GM18520 (cell line): Measurements from ENCODE around the gene AFAP1L2.

Experiments
- ATAC-seq: cut with Tn5 transposase; IDR thresholded peaks from one replicate; pipeline ENCODE4 v1.9.1; 2021; ENCODE audit not compliant: unreplicated experiment

AFAP1L2 gene

DNA sequence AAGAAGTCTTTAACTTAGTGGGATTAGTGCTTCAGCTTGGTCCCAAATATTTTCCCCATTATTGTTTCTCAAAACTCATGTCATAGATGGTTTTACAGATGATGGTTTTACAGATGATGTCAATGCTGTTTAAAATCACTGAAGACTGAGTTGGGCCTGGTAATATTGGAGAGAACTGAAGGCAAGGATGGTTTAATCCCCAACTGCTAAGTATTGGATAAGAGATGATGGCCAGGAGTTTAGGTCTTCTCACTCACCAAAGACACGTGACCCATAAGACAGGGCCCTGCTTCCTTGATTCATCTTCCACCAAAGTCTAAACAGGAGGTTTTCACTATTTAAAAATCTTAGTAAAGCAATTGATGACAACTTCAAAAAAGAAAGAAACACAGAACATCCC lies 108.9 kb downstream of the AFAP1L2 start:
- no peak for ATAC-seq

DNA sequence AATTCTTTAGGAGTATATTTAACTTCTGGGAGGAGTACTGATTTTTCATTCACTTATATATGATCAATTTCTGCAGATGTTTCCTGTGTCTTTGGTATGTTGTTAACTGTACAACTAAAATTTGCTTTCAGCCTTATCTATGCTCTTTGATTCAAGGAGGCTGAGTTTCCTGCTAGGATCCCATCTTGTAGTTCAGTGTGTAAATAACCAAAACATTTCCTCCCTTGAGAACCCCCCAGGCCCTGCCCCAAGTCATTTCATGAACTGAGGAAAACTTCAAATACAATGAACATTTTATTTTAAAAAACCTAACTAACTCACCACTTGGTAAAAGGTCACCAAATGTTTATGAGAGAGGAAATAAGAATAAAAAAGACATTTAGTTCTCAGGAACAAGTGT lies 109.8 kb downstream of the AFAP1L2 start:
- ATAC-seq, result no peak

DNA sequence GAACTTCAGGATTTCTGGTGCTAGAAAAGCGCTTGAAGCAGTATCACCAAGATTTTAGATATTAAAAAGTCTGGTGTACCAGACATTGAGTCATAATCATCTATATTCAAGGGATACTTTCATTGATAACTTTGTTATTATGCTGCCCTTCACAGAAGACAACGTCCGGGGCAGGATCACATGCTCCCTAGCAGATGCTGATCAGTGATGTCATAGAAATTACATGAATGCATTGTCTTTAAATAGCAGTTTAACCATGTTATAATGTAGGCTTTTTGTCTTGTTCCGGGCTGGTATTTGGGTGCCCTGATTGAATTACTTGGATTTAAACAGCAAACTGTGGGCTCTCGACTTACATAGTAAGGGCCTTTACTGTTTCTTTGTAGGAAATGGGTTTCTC lies 111.2 kb downstream of the AFAP1L2 start:
- ATAC-seq, result no peak

DNA sequence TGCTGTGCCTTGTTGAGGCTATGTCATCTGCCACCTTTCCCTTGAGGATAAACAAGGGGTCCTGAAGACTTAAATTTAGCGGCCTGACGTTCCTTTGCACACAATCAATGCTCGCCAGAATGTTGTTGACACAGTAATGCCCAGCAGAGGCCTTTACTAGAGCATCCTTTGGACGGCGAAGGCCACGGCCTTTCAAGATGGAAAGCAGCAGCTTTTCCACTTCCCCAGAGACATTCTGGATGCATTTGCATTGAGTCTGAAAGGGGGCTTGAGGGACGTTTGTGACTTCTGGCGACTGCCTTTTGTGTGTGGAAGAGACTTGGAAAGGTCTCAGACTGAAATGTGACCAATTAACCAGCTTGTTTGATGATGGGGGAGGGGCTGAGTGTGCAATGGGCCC lies 112.8 kb downstream of the AFAP1L2 start:
- ATAC-seq, result no peak

DNA sequence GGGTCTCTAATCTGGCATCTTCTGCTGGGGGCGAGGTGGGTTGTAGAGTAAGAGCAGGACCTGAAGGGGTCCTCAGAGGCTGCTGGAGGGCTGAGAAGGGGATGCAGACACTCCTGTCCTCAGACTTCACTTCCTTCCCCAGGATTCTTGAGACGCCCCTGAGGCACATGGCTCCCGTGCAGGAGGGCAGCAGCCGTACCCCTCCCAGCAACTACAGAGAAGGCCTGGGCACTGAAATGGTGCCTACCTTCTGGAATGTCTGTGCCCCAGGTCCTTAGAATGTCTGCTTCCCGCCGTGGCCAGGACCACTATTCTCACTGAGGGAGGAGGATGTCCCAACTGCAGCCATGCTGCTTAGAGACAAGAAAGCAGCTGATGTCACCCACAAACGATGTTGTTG lies 113.2 kb downstream of the AFAP1L2 start:
- ATAC-seq, result no peak

DNA sequence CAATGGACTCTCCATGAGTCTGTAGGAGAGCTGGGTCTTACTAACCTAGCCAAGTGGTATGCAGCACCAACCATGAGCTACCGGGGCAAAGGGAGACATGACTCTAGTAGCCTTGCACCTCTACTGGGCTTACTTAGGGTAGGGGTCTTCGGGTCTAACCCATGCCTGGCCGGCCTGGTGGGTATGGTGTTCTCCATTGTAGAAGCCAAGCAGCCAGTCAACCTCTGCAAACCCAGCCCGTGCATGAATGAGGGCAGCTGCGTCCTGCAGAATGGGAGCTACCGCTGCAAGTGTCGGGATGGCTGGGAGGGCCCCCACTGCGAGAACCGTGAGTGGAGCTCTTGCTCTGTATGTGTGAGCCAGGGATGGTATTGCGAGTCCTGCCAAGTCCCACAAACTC lies 114.3 kb downstream of the AFAP1L2 start:
- ATAC-seq, result no peak

DNA sequence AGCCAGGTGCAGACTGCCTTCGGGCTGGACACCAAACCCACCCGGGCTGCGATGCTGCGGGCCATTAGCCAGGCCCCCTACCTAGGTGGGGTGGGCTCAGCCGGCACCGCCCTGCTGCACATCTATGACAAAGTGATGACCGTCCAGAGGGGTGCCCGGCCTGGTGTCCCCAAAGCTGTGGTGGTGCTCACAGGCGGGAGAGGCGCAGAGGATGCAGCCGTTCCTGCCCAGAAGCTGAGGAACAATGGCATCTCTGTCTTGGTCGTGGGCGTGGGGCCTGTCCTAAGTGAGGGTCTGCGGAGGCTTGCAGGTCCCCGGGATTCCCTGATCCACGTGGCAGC lies 115.2 kb downstream of the AFAP1L2 start:
- no peak for ATAC-seq

DNA sequence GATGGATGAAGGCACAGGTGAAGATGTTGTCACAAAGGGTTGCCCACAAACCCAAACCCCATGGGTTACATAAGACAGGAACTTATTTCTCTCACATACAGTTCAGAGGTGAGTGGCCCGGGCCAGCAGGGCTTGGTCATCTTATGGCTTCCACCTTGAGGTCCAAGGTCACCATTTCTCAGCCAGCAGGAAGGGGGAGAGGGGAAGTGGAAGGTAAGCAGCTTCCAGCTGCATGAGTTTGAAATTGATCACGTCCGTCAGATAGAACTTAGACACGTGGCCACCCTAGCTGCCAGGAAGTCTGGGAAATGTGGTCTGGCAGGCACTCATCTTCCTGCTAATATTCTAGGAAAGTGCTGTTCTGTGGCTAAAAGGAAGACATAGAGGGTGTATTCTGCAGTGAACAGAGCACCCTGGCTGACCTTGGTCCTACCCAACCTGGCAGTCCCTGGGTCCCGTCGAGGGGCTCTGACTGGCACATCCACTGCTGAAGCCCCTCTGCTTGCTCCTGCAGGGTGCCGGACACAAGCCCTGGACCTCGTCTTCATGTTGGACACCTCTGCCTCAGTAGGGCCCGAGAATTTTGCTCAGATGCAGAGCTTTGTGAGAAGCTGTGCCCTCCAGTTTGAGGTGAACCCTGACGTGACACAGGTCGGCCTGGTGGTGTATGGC lies 115.7 kb downstream of the AFAP1L2 start:
- ATAC-seq, result no peak

DNA sequence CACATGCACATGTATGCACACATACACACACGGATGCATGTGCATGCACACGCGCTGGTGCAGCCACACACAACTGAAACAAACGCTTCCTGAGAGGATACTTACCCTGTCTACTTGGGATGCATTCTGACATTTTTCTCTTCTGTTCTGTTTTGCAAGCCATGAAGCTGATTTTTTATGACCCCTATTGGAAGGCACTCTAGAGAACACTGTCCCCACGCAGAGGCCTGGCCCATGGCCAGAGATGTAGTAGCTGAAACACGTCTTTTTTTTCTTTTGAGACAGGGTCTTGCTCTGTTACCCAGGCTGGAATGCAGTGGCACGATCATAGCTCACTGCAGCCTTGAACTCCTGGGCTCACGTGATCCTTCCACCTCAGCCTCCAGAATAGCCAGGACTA lies 117.4 kb downstream of the AFAP1L2 start:
- ATAC-seq, result no peak

DNA sequence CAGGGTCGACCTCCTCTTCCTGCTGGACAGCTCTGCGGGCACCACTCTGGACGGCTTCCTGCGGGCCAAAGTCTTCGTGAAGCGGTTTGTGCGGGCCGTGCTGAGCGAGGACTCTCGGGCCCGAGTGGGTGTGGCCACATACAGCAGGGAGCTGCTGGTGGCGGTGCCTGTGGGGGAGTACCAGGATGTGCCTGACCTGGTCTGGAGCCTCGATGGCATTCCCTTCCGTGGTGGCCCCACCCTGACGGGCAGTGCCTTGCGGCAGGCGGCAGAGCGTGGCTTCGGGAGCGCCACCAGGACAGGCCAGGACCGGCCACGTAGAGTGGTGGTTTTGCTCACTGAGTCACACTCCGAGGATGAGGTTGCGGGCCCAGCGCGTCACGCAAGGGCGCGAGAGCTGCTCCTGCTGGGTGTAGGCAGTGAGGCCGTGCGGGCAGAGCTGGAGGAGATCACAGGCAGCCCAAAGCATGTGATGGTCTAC lies 118.3 kb downstream of the AFAP1L2 start:
- ATAC-seq, result no peak

DNA sequence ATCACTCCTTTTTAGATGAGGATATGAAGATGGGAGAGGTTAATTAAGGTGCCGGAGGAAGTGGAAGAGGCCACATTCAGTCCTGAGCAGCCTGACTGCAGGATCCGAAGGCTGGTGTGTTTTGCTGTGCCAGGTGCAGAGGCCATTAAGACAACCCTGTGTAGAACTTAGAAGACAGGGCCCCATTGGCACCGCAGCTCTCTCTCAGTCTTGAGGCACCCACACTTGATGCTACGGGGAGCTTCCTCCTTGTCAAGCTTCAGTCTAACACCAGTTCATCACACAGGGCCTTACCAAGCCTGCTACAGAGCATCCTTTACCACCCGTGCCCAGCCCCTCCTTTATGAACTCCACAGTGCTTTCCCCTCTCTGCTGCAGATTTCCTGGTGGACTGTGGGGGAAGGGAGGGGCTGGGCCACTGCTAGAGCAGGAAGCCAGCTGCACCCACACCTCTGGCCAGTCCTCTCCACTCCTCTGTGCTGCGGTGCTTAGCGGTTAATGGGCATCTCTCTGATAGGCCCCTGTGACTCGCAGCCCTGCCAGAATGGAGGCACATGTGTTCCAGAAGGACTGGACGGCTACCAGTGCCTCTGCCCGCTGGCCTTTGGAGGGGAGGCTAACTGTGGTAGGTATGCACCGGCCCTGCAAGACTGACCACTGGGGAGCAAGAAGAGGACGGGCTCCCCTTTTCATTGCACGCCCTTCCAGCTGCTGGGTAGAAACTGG lies 119.8 kb downstream of the AFAP1L2 start:
- no peak for ATAC-seq

DNA sequence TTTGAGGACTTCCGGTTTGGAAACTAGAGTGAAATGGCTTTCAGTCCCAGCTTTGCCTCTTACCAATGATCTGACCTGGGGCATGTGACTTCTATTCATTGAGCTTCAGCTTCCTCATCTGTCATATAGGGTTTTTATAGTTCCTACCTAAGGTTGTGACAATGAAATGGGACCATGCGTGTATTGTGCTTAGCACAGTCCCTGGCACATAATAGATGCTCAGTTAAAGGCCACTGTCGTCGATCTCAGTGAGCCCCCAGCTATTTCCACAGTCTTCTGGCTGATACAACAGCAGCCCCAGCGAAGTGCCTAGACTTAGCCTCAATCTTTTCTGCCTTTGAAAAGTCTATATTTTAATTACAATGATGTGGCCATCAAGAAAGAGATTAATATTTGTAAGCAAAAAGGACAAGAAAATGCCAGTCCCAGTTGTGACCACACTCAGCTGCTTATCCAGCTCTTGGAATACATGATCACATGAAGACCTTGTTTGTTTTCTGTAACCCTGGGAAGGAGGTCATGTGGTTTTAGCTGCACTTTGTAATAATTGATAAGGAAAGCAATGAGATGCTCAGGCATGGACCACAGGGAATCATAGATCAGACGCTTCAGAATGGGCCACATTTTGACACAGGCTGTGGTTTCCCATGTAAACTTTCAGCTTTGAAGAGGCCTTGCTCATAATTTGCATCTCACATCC lies 120.6 kb downstream of the AFAP1L2 start:
- no peak for ATAC-seq

DNA sequence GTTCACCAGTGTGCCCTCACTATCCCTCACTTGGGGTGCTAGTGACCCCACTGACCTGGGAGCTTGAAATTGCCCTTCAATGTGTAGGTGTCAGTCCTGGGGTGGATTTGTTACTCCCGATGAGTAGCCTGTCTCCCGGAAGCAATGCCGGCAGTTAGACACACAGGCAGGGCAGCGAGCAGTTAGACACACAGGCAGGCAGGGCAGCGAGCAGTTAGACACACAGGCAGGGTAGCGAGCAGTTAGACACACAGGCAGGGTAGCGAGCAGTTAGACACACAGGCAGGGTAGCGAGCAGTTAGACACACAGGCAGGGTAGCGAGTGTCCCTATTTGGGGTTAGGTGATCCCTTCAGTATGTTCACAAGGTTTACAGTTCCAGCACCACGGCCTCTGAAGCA lies 121.2 kb downstream of the AFAP1L2 start:
- no peak for ATAC-seq

DNA sequence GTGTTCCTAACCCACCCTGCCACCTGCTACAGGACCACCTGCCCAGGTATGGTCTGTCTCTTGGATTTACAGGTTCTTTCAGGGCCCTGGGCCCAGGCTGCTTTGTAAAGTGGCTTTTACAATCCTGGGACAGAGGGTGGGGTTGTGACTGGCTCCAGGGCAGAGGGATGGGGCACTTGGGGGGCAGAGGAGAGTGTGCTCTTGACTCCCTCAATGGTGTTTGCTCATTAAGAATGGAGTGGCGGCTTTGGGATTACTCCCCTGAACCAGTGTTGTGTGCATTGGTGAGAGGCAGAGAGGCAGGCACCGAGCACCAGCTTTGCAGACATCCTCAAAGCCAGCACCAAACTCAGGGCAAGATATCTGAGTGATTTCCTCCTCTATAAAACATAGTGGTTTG lies 121.8 kb downstream of the AFAP1L2 start:
- no peak for ATAC-seq

DNA sequence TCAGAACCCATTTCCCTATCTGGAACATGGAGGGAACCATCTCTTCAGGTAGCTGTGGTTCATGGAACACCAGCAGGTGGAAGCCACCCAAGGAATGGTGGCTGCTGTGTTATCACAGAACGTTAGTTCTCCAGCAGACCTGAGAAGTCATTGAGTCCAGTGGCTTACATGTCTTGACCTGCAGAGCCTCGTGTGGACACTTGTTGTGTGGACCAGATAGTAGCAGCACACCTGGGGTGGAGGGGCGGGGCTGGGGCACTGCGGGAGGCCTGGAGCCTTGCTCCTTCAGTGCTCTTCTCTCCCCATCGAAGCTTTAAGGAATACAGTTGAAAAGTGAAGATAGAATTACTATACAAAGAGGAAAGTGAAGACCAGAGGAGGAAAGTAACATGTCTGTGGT lies 122.8 kb downstream of the AFAP1L2 start:
- no peak for ATAC-seq

DNA sequence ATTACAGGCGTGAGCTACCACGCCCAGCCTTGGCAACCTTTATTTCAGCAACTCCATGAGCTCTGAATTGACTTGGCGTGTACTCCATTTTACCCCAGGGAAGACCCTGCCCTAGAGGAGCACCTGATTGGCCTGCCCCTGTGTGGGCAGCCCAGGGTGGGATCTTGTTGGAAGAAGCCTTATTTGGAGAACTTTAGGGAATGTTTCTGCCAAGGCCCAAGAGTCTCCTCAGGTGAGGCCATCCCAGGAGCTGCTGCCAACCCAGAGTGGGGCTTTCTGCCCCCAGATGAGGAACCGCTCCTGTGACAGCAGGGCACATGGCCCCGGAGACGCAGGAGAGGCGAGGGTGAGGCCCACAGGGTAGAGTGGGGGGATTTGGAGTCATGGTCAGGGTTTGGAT lies 123.3 kb downstream of the AFAP1L2 start:
- no peak for ATAC-seq

DNA sequence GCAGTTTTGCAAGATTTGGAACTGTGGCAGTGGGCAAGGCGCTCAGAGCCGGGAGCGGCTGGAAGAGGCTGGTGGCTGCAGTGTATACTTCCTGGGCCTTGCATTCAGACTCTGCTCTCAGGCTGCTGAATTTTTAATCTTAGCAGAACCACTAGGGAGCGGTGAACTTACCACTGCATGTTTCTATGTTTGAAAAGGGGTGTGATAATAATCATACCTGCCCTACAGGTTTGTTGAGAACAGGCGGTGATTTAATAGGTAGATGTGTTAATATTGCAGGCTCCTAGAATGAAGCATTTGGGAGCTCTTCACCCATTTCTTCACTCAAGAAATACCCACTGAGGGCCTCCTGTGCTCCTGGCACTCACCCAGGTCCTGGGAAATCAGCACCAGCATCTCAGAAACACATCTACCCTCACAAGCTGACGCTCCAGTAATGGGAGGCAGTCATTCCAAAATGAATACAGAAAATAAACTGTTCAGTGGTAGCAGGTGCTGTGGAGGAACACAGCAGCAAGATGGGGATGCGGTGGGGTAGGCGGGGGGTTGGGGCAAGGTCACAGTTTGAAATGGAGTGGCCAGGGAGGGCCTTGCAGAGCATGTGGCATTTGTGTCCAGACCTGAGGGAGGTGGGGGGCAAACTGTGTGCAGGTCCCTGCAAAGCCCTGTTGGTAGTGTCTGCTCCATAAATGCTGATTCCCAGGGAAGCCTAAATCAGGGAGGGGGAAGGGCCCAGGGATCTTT lies 124.2 kb downstream of the AFAP1L2 start:
- ATAC-seq, result no peak

DNA sequence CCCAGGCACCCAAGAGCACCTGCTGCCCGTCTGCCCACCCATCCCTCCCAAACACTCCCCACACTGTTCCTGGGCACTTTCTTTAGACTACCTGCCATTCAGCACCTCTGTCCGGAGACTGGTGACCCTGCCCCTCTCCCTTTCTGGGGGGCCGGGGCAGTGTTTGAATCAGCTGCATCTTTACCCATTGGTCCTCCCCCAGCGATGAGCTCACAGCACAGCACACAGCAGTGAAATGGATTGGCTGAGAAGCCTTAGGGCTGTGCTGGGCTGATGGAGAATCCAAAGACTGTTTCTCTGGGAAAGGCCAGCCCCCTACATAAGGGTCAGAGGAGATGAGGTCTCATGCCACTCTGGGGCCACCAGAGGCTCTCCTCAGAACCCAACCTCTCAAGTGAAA lies 125.0 kb downstream of the AFAP1L2 start:
- no peak for ATAC-seq

DNA sequence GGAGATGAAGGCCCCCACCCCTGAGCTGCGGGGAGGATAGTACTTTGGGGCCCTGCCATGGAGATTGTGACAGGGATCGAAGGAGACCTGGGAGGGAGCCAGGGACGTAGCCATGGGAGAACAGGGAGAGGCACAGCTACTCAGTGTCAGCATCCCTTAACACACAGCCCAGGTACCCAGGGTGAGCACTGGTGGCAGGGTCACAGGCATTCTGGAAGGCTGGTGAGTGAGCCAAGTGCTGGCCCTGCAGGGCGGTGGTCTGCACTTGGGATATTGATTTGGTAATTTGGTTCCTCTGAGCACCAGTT lies 125.5 kb downstream of the AFAP1L2 start:
- no peak for ATAC-seq

DNA sequence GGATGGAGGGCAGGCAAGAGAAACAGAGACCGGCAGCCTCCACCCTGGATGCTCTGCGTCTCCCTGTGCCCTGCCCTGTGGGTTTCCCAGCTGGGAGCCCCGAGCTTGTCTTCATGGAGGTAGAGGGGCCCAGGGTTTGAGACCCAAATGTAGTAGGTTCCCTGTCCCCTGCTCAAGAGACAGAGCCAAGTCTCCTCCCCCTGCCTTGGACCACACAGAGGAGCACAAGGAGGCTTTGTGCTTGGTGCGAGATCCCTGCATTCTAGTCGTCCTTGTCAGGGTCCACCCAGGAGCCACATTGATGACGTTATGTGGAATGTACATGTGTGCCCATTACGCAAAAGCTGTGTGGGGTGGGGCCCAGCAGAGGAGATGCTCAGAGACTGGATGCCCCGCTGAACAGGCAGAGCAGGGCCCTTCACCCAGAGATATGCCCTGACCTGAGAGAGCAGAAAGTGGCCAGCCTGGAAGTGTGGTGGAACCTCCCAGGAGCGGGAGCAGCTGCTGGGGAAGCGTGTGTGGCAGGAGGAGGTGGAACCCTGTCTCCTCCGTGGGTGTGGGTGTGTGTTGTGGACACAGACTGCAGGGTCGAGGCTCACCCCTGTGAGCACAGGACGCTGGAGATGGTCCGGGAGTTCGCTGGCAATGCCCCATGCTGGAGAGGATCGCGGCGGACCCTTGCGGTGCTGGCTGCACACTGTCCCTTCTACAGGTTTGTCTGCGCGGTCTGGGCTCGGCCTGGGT lies 126.0 kb downstream of the AFAP1L2 start:
- no peak for ATAC-seq

DNA sequence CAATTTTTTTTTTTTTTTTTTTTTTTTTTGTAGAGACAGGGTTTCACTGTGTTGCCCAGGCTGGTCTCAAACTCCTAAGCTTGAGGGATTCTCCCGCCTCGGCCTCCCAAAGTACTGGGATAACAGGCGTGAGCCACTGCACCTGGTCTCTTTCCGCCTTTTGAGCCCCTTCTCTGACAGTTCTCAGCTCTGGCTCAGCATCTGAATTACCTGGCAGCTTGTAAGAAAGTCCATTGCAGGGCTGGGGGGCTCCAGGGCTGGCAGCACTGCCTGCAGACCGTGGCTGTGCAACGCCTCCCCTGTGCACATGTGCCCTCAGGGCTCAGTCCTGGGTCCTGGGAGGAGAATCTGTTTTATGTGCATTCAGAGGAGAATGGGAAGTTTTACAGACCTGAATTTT lies 127.6 kb downstream of the AFAP1L2 start:
- ATAC-seq, result no peak
